ENCODE data around the gene ACSL1. TPM values are rescaled to one million over a fixed set of nuclear protein-coding genes. Genes with fewer than 3 reads are reported as not detected.
A peak's percentile ranks its signal among the peaks of the same experiment; 100 is the strongest.

Gene ACSL1
- total and polyA plus RNA-seq, 2 donors (not counting 1 experiment from before 2014, with no cell fraction given): 15.4 to 30.1 TPM

DNA sequence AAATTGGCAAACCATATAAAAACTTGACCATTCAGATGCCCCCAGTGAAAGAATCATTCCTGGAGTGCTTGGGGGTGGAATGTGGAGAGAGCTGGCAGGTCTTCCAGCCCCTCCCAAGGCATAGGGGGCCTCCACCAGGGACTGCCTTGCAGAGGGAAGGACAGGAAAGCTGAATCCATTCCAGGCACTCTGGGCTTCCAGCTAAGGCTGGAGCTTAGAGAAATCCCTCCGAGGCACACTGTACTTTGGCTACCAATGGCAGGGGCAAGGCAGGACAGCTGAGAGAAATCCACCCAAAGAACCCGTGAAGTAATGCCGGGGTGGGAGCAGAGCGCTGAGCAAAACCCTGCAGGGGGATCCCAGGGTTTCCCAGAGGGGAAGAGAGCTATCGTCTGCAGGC, 95.8 kb downstream of the ACSL1 start:
- Histone ChIP-seq H3K9me3 (ENCODE audit: control insufficient read depth, insufficient read depth, low read depth, low read length) (no peaks in the 10 kb centered on the region), H3K4me3 (replicated peaks in 1 of 4; ENCODE audit: control extremely low read depth in 1 of 4, insufficient read depth in 1 of 4, low read depth in 3 of 4, low read length in 4 of 4) (no peak overlapping the region), H4K20me1 (ENCODE audit: control insufficient read depth, extremely low read depth, insufficient read depth, low read length) (no peaks in the 10 kb centered on the region), H3K9ac (ENCODE audit: insufficient read depth, low read length) (no peak overlapping the region), H3K4me1 (ENCODE audit: control insufficient read depth, extremely low read depth, insufficient read depth, low read length) (peaks cover 2% of the 10 kb centered on the region), H3K79me2 (ENCODE audit: control insufficient read depth, insufficient read depth, low read length) (peaks cover 24% of the 10 kb centered on the region), H3K27ac (ENCODE audit: insufficient read depth, low read length) (no peak overlapping the region), H3K4me2 (ENCODE audit: extremely low read depth, insufficient read depth, low read length) (no peak overlapping the region), H3K27me3 (ENCODE audit: control insufficient read depth, insufficient read depth, low read length) (no peaks in the 10 kb centered on the region), H2AFZ (ENCODE audit: low read length) (peak overlapping the region; percentile 31), H3K36me3 (ENCODE audit: control insufficient read depth, insufficient read depth, low read length) (no peaks in the 10 kb centered on the region)
- TF ChIP-seq, protein P1, sequence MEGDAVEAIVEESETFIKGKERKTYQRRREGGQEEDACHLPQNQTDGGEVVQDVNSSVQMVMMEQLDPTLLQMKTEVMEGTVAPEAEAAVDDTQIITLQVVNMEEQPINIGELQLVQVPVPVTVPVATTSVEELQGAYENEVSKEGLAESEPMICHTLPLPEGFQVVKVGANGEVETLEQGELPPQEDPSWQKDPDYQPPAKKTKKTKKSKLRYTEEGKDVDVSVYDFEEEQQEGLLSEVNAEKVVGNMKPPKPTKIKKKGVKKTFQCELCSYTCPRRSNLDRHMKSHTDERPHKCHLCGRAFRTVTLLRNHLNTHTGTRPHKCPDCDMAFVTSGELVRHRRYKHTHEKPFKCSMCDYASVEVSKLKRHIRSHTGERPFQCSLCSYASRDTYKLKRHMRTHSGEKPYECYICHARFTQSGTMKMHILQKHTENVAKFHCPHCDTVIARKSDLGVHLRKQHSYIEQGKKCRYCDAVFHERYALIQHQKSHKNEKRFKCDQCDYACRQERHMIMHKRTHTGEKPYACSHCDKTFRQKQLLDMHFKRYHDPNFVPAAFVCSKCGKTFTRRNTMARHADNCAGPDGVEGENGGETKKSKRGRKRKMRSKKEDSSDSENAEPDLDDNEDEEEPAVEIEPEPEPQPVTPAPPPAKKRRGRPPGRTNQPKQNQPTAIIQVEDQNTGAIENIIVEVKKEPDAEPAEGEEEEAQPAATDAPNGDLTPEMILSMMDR (conservative IDR thresholded peaks at IDR 0.05 in 1 of 2, IDR thresholded peaks at IDR 0.05 in 1 of 2; ENCODE audit: low read depth in 1 of 2, low read length in 2 of 2): no peak
- DNase-seq (ENCODE audit: low read depth in 2 of 2): no peak

DNA sequence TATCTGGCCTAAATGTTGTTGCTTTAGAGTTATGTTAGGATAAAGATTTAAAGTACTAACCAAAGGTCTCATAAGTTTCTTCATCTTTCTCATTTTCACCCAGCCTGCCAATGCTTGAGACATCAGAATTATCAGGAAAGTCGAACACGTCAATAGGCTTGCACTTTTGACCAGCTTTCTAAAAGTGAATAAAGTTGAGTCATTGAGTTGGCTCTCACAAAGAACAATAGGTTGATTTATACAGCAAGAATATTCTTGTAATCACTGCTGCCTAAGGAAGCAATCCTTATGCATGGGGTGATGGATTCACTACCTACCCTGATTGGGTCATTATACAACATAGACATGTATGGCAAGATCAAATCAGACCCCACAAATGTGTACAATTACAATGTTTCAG, 96.9 kb downstream of the ACSL1 start:
- no peaks in the 10 kb centered on the region for H3K36me3 ChIP-seq (ENCODE audit: control insufficient read depth, insufficient read depth, low read length)
- no peak overlapping the region for H3K4me3 ChIP-seq (replicated peaks in 1 of 4; ENCODE audit: control extremely low read depth in 1 of 4, insufficient read depth in 1 of 4, low read depth in 3 of 4, low read length in 4 of 4)
- H3K79me2 ChIP-seq (ENCODE audit: control insufficient read depth, insufficient read depth, low read length): peaks cover 24% of the 10 kb centered on the region
- no peaks in the 10 kb centered on the region for H3K9me3 ChIP-seq (ENCODE audit: control insufficient read depth, insufficient read depth, low read depth, low read length)
- peaks cover 2% of the 10 kb centered on the region for H3K4me1 ChIP-seq (ENCODE audit: control insufficient read depth, extremely low read depth, insufficient read depth, low read length)
- no peaks in the 10 kb centered on the region for H4K20me1 ChIP-seq (ENCODE audit: control insufficient read depth, extremely low read depth, insufficient read depth, low read length)
- no peak overlapping the region for H3K27ac ChIP-seq (ENCODE audit: insufficient read depth, low read length)
- no peak overlapping the region for H3K4me2 ChIP-seq (ENCODE audit: extremely low read depth, insufficient read depth, low read length)
- no peak overlapping the region for H3K9ac ChIP-seq (ENCODE audit: insufficient read depth, low read length)
- TF ChIP-seq, protein P1 (conservative IDR thresholded peaks at IDR 0.05 in 1 of 2, IDR thresholded peaks at IDR 0.05 in 1 of 2; ENCODE audit: low read depth in 1 of 2, low read length in 2 of 2): no peak
- TF ChIP-seq EZH2 (IDR thresholded peaks at IDR 0.05; ENCODE audit: low read length, missing control alignments): no peak
- no peaks in the 10 kb centered on the region for H3K27me3 ChIP-seq (ENCODE audit: control insufficient read depth, insufficient read depth, low read length)
- no peak overlapping the region for H2AFZ ChIP-seq (ENCODE audit: low read length)
- DNase-seq (ENCODE audit: low read depth in 2 of 2): peak; percentile 44 to 68

DNA sequence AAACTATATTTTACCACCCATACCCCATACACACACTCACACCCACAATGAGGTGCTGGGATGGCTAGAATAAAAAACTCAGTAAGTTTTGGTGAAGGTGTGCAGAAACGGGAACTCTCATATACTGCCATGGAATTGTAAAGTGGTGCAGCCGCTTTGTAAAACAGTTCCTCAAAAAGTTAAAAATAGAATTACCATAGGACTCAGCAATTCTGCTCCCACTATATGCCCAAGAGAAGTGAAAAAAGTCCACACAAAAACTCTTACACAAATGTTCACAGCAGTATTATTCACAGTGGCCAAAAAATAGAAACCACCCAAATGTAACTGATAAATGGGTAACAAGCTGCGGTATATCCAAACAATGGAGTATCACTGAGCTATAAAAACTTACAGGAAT, 98.3 kb downstream of the ACSL1 start:
- Histone ChIP-seq H3K4me3 (replicated peaks in 1 of 4; ENCODE audit: control extremely low read depth in 1 of 4, insufficient read depth in 1 of 4, low read depth in 3 of 4, low read length in 4 of 4) (no peak overlapping the region), H3K36me3 (ENCODE audit: control insufficient read depth, insufficient read depth, low read length) (no peaks in the 10 kb centered on the region), H3K79me2 (ENCODE audit: control insufficient read depth, insufficient read depth, low read length) (peaks cover 16% of the 10 kb centered on the region), H3K4me1 (ENCODE audit: control insufficient read depth, extremely low read depth, insufficient read depth, low read length) (peaks cover 2% of the 10 kb centered on the region), H3K9me3 (ENCODE audit: control insufficient read depth, insufficient read depth, low read depth, low read length) (no peaks in the 10 kb centered on the region), H3K27me3 (ENCODE audit: control insufficient read depth, insufficient read depth, low read length) (no peaks in the 10 kb centered on the region), H4K20me1 (ENCODE audit: control insufficient read depth, extremely low read depth, insufficient read depth, low read length) (no peaks in the 10 kb centered on the region), H3K9ac (ENCODE audit: insufficient read depth, low read length) (no peak overlapping the region), H3K4me2 (ENCODE audit: extremely low read depth, insufficient read depth, low read length) (no peak overlapping the region), H2AFZ (ENCODE audit: low read length) (peak overlapping the region; percentile 17), H3K27ac (ENCODE audit: insufficient read depth, low read length) (no peak overlapping the region)
- TF ChIP-seq, protein P1 (conservative IDR thresholded peaks at IDR 0.05 in 1 of 2, IDR thresholded peaks at IDR 0.05 in 1 of 2; ENCODE audit: low read depth in 1 of 2, low read length in 2 of 2): no peak
- no peak for TF ChIP-seq EZH2 (IDR thresholded peaks at IDR 0.05; ENCODE audit: low read length, missing control alignments)
- no peak for DNase-seq (ENCODE audit: low read depth in 2 of 2)
